Activated CD4-positive, alpha-beta T cell treated with anti-CD3 and anti-CD28 coated beads, Interleukin-2, Interleukin-4, amounts not matched to agents 100 ng/mL and 50 ng/mL, durations not matched to agents 16 hours and 8 hours (primary cell): ENCODE measurements around the gene GALNT4.

ENCODE experiments used
- DNase-seq: peaks from one replicate; pipeline ENCODE4 v3.0.0-alpha.2; 2020; ENCODE audit warnings: low spot score

The GALNT4 gene

GRCh38 chr12:89524541-89525304 is at the start of gene GALNT4:
Gene GALNT4, minus strand, starts transcription at chr12:89524796. Its CDS starts 247 bp downstream, at chr12:89524549.
- peak; percentile 86 for DNase-seq

GRCh38 chr12:89573051-89573810 is 48.6 kb upstream of the GALNT4 start:
- DNase-seq: no peak

GRCh38 chr12:89571491-89572195 is 47.0 kb upstream of the GALNT4 start:
- DNase-seq: no peak

DNA sequence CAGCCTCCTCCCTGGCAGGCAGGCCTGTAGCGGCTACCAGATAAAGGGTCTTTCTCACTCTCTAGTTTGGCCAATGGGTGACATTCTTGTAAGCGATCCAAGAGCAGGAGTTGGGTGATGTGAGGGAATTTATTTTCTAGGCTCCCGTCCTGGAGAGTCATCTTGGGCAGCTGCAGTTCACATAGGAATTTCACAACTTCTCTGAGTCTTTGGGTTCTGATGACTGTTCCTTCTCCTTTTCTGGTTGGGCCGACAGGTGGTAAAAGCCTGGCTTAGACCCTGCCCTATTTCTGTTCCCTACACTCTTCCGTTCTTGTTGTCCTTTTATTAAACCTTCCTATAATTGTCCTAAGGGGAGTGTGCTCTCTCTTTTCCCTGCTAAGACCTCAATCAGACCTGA is 43.9 kb upstream of the GALNT4 start:
- DNase-seq: no peak

- no peak for DNase-seq
These were observed 43.2 kb upstream of the GALNT4 start for GRCh38 chr12:89567691-89568239.

DNA sequence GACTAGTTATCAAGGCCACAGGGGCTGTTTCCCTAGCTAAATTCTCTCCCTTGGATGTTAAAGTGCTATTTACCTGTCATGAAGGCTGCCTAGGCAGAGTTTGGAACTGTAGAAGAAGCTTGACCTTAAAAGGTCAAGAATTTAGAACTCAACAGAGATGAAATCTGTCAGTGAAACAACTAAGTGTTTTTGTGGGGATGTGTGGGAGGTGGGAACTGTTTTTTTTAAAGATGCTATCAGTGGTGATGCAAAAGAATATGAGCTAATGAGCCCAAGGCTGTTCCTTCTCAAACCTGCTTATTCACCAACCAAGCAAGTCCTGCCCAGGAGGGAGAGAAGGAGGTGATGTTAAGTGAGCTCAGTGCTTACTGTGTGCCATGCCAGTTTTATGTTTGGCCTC is 42.0 kb upstream of the GALNT4 start:
- no peak for DNase-seq

DNA sequence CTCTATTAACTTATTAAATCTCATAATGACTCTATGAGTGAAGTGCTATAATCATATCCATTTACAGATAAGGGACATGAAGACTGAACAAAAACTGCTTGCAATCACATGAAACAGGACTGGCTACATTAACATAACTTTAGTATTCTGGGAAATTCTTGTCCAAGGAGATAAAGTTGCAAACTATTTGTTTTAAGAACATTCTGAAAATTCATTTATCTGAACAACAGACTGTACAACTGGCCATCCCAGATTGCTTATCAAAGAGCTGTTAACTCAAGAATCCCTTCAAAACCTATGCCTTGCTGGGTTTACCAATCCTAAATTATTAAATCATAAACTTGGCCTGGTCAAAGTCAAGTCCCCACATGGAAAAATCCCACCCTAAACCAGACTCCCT is 40.4 kb upstream of the GALNT4 start:
- DNase-seq: no peak

GRCh38 chr12:89559753-89560152 is 35.2 kb upstream of the GALNT4 start:
- DNase-seq: no peak

DNA sequence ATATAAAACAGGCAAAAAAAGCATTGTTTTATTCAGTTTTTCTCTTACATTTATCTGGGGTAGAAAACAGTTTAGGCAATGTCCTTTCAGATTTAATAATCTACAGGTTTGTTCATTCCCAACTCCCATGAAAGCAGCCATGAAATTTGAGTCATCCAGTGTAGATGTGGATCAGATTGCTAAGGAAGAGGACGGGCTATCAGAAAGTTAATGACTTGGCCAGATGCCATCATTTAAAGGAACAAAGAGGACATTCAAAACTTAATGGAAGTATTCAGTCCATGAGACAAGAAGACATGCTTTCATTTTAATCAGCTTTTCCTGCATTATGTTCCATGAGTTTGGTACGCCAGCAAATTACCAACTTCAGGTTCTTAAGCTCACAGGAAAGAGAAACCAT is 32.4 kb upstream of the GALNT4 start:
- no peak for DNase-seq

GRCh38 chr12:89552376-89552775 is 27.8 kb upstream of the GALNT4 start:
- DNase-seq: no peak

- no peak for DNase-seq
These were observed 27.2 kb upstream of the GALNT4 start for GRCh38 chr12:89551747-89552146.

DNA sequence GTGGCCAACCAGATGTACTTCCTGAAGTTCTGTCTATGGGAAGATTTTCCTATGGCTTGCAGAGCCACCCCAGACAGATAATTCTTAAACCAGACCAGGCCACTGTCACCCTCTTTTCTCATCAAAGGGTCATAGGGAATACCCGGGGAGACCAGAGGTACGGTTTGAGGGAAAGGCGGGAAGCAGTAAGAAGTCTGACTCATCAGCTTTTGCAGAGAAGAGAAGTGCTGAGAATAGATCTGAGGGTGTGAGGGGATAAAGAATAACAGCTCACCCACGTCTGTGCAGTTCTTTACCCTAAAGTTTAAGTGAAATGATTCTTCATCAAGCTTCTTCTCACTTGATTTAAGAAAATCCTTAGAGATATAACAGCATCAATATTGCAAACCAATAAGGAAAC is 22.5 kb upstream of the GALNT4 start:
- no peak for DNase-seq

DNA sequence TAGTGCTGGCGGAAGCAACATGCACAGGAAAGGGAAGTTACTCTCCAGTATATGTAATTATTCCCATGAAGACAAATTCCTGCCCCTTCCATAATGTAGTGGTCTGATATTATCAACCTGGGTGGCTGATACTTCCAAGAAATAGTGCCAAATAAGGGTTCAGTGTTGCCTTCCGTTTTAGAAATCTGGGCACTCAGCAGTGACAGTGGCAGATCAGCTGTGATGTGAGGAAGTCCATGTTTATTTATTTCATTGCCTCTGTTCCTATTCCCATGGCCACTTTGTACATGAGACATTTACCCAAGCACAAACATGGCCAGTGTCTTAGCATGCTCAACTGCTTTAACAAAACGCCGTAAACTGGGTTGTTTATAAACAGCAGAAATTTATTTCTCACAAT is 21.6 kb upstream of the GALNT4 start:
- DNase-seq: no peak

DNA sequence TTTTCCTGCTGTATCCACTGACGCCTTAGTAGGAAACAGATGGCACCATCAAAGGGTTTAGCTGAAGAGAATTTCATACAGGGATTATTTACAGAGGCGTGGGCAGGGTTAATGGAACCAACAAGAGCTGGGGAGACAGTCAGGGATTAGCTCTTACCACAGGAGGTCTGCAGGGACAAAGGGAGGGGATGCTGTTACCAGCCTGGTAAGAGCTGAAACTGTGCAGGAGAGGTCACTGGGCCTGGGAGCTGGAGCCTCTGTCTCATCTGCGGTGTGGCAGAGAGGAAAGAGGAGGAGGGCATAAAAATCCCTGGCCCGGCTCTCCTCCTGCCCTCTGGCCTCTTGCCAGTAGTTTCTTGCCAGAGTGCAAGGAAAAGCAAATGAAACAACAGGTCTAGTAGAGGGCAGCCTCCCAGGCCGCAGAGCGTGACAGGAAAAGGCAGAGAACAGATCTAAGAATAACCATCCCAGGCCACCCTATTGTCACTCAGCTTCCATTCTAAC is 20.1 kb upstream of the GALNT4 start:
- DNase-seq: no peak

DNA sequence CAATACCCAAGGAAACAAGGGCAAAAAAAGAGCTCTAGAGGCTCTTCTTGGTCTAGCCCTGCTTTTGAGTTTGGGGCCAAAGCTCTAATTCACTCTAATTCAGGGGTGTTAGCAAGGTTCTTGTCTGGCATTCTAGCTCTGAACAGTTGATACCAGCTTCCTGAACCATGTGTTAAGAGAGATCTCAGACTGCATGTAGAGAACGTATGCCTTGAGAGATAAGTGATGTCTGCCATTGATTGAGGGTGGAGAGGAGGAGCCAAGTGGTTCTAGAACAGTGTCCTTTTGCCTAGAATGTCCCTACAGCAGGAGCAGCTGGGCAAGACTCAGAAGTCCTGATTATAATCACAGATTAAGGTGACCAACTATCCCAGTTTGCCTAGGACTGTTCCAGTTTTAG is 19.4 kb upstream of the GALNT4 start:
- no peak for DNase-seq

DNA sequence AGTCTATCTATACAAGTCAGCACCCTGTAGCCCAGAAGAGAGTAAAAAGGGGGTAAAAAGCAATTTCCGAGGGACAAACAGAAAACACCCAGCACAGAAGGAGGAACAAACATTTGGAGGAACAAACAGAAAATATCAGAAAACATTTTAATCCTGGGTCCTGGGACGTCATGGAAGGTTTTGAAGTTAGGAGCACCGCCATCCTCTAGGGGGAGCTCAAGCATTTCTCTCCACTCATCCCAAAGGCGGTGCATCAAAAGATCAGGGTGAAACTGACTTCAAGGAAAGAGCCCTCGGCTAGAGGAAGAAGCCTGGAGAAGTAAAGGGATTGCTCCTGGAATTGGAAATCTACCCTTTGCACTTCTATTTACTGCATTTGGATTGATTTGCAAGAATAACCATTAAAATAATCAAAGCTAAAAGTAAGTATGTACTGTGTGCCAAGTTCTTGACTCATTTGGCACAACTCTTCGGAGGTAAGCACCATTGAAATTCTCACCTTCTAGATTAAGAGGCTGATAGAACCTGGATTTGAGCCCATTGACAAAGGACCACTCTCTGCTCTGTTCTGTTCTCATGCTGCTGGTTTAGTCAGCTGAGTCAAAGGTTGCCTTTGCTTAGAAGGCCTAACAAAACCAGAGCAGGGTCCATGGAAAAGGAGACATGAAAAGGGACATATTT is 18.5 kb upstream of the GALNT4 start:
- DNase-seq: peak; percentile 77

DNA sequence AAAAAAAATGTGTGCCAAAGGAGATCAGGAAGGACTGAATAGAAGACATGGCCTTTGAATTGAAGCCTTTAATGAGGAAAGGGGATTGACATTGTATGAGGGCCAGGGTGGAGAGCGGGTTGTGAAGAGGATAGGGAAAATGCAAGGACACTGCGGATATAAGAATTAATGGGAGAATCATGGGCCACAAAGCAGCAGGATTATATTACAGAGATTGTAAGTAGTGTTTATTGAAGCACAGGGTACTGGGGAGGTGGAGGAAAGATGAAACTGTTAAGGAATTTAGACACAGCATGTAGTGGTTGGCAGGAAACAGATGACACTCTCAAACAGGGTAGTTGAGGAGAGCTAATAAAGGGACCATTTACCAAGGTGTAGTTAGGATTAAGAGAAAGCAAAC is 17.6 kb upstream of the GALNT4 start:
- no peak for DNase-seq

GRCh38 chr12:89540586-89540985 is 16.0 kb upstream of the GALNT4 start:
- DNase-seq: no peak

GRCh38 chr12:89539426-89540223 is 15.0 kb upstream of the GALNT4 start:
- DNase-seq: no peak

DNA sequence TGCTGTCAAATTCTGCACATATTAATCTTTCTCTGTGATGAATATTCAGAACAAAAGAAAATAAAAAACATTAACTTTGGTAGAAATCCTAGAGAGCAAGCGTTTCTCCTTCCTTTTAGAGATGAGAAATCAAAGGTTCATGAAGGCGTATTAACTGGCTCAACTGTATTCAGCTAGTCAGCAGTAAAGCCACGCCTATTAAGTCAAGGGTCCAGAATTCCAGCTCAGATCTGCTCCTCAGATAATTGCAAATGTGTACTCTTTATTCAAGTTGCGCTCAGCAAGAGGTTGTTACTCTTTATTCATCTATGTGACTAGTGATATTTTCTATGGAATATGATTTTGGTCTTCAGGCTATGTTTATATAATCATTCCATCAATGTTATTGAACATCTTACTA is 14.3 kb upstream of the GALNT4 start:
- no peak for DNase-seq

DNA sequence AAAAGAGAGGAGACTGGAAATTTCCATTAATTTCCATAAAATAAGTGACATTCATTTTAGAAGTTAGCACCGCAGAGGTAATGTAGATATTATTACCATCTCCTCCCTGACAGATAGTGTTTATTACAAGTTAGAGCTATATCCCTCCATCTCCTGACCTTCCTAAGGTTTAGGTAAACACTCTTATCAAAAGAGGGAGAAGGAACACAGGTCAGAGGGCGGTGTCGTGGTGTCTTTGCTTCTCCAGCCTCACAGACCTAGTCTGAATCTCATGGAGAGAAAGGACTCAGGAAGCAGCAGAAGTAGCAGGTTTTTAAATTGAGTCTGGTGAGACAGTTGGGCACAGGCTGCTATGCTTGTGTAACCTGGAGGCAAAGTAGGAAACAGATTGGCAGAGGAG is 12.8 kb upstream of the GALNT4 start:
- DNase-seq: no peak
